Hematopoietic multipotent progenitor cell (in vitro differentiated cells): ENCODE data around the gene CACNA2D3. TPM values are rescaled to one million over a fixed set of nuclear protein-coding genes. Genes with fewer than 3 reads are reported as not detected.

Source experiments
- DNase-seq, 3 donors: peaks; one replicate each; pipeline ENCODE4 v3.0.0-alpha.2; 2011 to 2015; ENCODE audit warnings: low read depth in 2 of 3, low spot score in 2 of 3
- total RNA-seq: library from RNA; depleted of rRNA; stranded (reverse); fragments of >200 nt; gene quantifications from one replicate; pipeline ENCODE4 v1.2.3, GENCODE V29; 2012

CACNA2D3 gene
- total RNA-seq, 1 donor, result under 0.01 TPM

DNA sequence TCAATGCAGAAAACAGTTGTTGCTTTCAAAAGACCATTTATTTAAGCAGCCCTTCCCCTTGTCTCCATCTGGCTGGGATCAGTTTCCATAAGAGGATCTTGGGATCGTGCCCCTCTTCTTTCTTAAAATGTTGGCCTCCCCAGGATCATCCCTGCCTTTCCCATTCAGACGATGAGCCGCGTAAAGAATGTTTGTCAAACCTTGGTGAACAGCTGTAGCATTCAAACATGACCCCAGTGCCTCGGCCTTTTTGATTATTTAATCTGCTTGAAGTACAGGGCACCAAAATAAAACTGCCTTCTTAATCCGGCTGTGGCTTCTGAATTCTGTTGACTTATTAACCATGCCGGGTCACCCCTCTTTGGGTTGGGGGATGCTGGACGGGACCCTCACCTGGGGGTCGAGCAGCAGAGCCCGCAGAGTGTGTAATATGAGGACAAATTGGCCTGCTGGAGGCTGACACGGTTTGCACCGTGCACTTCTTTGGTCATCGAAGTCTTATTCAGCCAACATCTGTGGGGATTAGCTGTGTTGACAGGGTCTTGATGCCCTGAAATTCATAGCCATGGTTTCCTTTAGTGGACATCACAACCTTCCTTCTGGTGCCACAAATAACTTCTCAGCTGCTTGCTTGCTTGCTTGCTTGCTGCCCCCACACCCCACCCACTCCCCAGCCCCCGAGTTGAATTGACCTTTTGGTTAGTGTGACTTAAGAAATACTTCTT, 805.9 kb downstream of the CACNA2D3 start, which contains the start of gene LRTM1:
TSS of gene LRTM1 (minus strand) at position 14 of the 725 bp plus-strand sequence. CDS start 148 bp downstream, outside the sequence.
- no peak for DNase-seq

- DNase-seq, result no peak
Measured at GRCh38 chr3:54931182-54931581, 808.8 kb downstream of the CACNA2D3 start.

GRCh38 chr3:54932606-54933005, 810.3 kb downstream of the CACNA2D3 start:
- no peak for DNase-seq

DNA sequence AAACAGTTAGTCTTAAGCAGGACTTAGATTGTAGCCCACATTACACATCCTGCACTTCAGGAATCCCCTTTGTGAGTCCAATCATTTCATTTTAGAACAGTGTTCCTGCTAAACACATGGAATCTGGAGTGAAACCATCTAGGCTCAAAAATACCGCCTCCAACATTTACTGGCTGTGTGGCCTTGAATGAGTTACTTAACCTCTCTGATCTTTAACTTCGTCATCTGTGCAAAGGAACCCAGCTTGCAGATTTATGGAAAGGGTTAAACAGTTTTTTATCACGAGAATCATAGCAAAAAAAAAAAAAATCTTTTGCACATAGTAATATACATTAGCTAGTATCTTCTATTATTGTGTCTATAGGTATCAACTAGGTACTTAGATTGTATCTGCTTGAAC, 813.5 kb downstream of the CACNA2D3 start:
- DNase-seq, result no peak

DNA sequence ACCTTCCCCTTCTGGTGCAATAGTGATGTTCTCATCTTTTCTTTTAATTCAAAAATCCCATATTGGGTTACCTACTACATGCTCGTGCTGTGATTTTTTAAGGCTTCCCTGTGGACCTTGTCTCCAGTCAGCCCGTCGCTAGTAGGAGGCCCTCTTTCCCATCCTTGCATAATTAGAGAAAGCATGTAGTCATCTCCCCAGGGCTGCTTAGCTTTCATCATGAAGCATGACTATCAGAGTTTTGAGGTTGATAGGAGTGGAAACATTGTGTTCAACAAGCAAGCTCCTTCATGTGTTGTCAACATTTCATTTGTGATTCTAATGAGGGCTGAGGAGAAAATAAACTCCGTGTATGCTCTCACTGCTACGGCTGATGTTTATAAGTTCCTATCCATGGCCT, 814.2 kb downstream of the CACNA2D3 start:
- DNase-seq, result no peak

DNA sequence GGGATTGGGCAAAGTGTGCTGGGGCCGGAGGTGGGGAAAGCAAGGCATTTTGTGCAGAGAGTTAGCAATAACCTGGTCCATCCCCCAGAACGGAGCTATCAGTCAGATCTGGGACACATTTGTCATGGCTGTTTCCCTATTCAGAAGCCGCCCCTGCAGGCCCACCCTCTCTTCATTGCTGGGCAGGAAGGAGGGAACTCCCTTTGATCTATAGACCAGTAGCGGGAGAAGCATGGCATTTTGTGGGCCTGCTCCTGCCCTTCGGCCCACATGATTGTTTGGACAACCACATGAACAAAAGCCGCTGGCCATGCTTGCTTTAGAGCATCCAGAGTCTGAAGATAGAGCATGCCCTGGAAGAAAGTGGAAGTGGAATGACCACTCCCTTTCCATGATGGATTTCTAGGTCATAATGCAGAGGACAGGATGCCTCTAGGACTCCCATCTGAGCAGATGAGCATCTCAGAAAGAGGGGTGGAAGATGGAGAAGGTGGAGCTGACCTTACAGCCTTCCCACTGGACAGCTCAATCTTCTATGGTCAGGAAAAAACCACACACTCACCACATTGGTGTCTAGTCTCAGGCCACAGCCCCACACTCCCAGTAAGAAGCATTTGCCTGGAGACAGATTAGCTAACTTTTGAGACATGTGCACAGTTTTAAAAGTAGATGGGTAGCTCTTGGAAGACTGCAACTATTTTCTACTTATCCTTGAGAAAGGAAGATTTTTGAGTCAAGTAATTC, 817.4 kb downstream of the CACNA2D3 start:
- no peak for DNase-seq

DNA sequence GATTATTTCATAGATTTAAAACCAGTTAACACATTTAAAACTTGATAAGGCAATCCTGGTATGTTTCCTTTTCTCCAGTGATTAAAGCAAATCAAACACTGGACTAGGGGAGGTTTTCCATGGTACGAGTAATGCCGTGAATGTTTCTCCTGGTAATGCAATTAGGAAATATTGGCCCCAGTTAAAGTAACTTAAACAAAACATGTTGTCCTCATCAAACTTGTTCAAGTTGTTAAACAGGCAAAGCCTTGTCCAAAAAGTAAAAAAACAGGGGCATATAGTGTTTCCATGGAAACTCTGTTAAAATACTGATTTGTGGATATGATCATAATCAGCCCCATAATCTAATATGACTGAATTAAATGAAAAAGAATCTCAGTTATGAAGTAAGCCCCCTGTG, 818.6 kb downstream of the CACNA2D3 start:
- DNase-seq, result no peak

GRCh38 chr3:54941690-54942362, 819.5 kb downstream of the CACNA2D3 start:
- DNase-seq, result no peak

GRCh38 chr3:54949491-54950044, 827.2 kb downstream of the CACNA2D3 start:
- no peak for DNase-seq

DNA sequence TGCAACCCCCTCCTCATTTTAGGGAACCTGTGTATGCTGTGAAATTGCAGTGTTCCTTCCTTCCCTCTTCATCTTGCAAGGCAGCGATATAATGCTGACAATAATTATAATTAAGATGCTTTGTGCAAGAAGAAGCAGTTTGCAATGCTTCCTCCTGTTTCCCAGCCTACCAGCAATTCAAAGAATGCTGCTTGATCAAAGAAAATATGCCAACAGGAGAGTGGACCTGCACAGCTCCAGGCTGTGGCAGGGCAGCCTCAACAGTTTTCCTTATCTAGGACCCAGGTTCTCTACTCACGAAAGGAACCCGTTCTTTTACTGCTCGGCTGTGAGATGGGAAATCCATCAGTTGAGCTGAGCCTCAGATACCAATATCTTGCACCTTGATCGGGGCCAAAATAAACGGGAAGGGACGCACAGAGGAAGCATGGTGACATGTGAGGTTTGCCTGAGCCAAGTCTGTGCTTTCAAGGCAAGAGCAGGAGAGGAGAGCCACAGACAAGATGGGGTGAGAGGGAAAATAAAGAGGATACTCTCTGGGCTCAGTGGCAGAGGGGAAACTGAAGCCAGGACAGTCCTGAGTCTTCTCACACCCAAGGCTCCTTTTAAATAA, 828.1 kb downstream of the CACNA2D3 start:
- DNase-seq, result no peak

GRCh38 chr3:54951405-54951804, 829.1 kb downstream of the CACNA2D3 start:
- DNase-seq, result no peak

- no peak for DNase-seq
Measured at GRCh38 chr3:54954022-54954421, 831.7 kb downstream of the CACNA2D3 start.

GRCh38 chr3:54954521-54954920, 832.2 kb downstream of the CACNA2D3 start:
- no peak for DNase-seq

DNA sequence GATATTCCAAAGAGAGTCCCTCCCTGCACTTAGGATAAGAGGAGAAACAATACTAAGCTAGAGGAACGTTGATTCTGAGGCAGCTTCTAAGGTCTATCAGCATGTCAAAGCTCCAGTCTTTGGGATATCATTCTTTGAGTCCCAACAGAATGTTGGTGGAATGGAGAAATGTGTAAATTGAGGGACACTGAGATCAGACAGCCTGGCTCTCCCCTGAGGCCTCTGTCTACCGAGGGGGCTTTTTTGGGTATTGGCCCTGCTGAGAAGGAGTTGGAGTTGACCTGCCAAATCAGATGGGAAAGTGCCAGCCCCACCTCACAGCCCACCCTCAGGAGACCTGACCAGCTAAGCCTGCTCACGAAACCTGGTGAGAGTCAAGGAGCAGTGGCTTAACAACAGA, 833.1 kb downstream of the CACNA2D3 start:
- DNase-seq, result no peak

- no peak for DNase-seq
Measured at GRCh38 chr3:54955941-54956340, 833.6 kb downstream of the CACNA2D3 start.

DNA sequence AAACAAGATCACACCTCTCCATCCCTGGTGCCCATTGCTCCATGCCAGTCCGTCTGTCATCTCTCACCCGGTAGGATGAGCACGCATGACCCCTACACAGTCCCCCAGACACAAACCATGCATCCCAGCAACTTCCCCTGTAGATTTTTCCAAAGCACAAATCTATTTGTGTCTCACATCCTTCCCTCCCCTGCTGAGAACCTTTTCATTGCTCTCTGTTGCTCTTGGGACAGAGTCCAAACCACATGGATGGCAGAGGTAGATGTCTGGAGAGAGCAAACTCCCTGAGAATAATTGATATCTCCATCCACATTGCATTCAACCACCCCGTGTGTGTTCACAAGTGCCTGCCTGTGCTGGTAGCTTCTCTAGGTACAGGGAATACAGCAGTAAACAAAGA, 835.4 kb downstream of the CACNA2D3 start:
- DNase-seq, result no peak

DNA sequence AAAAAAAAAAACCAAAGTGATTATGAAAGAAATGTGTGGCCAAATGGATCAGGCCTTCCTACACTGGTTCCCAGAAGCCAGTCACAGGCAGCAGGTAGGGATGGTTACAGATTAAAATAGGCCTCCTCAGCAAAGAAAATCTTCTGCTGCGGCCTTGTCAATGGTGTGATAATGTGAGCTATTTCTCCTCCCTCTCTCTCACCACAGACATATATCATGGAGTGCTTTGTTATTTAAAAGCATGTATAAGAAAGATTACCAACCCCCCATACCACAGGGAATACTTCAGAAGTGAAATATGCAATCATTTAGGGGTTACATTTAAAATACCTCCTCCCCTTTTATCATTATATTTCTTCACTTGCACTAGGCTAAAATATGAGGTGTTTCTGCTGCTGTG, 837.7 kb downstream of the CACNA2D3 start:
- no peak for DNase-seq

- no peak for DNase-seq
Measured at GRCh38 chr3:54960701-54961100, 838.3 kb downstream of the CACNA2D3 start.

GRCh38 chr3:54962200-54962599, 839.8 kb downstream of the CACNA2D3 start:
- no peak for DNase-seq

DNA sequence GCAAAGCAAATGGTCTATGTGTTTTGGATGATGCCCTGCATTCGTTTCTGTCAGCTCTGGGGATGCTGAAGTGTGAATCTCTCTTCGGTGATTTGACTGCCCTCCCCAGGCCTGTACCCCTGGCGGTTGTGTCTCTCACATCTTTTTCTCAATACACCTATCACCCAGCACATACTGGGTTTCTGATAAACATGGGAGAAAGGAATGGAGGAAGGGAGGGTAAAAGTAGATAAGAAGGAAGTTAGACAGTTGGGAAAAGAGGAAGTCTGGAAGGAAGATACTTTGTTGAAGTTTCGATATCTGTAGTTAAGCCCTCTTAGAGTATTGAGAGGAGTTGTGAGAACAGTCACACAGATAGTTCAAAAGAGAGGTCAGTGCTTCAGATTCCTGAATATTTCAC, 841.3 kb downstream of the CACNA2D3 start:
- no peak for DNase-seq

DNA sequence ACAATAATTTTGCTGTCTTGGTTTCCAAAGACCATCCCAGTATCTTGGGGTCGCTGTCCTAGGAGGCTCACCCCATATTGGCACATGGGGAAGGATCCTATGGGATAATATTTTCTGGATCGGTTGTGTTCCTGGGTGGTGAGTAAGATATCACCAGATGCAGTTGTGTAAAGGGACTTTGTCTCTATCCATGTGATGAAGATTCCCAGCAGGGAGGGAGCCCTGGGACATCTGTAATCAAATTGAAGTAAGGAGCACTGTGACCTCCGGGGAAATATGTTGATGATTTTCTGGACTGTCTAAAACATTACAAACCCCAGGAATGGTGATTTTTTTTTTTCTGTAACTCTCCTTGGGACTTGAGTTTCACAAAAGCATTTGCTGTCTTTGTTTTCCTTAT, 841.7 kb downstream of the CACNA2D3 start:
- no peak for DNase-seq
